Keratinocyte (primary cell): ENCODE measurements around the gene RTN1. TPM values are rescaled to one million over a fixed set of nuclear protein-coding genes. Genes with fewer than 3 reads are reported as not detected.

Experiments used
- DNase-seq: peaks from one replicate; pipeline ENCODE4 v3.0.0-alpha.2; 2011; ENCODE audit warnings: low read depth, missing footprints, low spot score
- FAIRE-seq: peaks from 2 replicates; lab custom pipeline; 2011; peaks lifted over from hg19 to GRCh38; lab: Jason Lieb, UNC
- H2AFZ ChIP-seq: 2 replicates; pipeline ENCODE4 v1.6.0; 2012; ENCODE audit warnings: low read length, control low read depth, inconsistent platforms; ENCODE audit not compliant: control insufficient read depth
- H3K27ac ChIP-seq: 2 replicates; pipeline ENCODE4 v1.5.1; 2011; ENCODE audit warnings: low read length; ENCODE audit not compliant: control insufficient read depth, insufficient read depth
- H3K27me3 ChIP-seq: 3 replicates; pipeline ENCODE4 v1.6.0; 2011; ENCODE audit warnings: low read length; ENCODE audit not compliant: control insufficient read depth, insufficient read depth; ENCODE audit errors: extremely low read depth
- H3K36me3 ChIP-seq, 2 experiments: 2 replicates in 1 of 2; 3 replicates in 1 of 2; pipeline ENCODE4 v1.5.1; 2011; ENCODE audit warnings: low read length in 2 of 2, mild to moderate bottlenecking in 1 of 2; ENCODE audit not compliant: control insufficient read depth in 2 of 2, insufficient read depth in 2 of 2; ENCODE audit errors: extremely low read depth in 1 of 2
- H3K4me1 ChIP-seq: 3 replicates; pipeline ENCODE4 v1.5.1; 2011; ENCODE audit warnings: low read length; ENCODE audit not compliant: control insufficient read depth, insufficient read depth; ENCODE audit errors: extremely low read depth
- H3K4me2 ChIP-seq: 3 replicates; pipeline ENCODE4 v1.6.0; 2011; ENCODE audit warnings: low read depth, low read length; ENCODE audit not compliant: control insufficient read depth, insufficient read depth; ENCODE audit errors: extremely low read depth
- H3K4me3 ChIP-seq, 3 experiments: fragments of 200-600 bp in 1 of 3; sonication (generic) in 1 of 3; 2 replicates in 2 of 3; 3 replicates in 1 of 3; pipeline ENCODE4 v1.5.1; 2011 to 2016; ENCODE audit warnings: low read length in 3 of 3, mild to moderate bottlenecking in 3 of 3, control low read depth in 2 of 3, inconsistent platforms in 1 of 3, low read depth in 1 of 3, mixed read lengths in 1 of 3, mixed run types in 1 of 3, moderate library complexity in 1 of 3; ENCODE audit not compliant: control insufficient read depth in 2 of 3, insufficient read depth in 2 of 3; ENCODE audit errors: extremely low read depth in 1 of 3
- H3K79me2 ChIP-seq: 2 replicates; pipeline ENCODE4 v1.6.0; 2012; ENCODE audit warnings: low read length; ENCODE audit not compliant: control insufficient read depth, insufficient read depth
- H3K9ac ChIP-seq: 3 replicates; pipeline ENCODE4 v1.6.0; 2011; ENCODE audit warnings: low read length; ENCODE audit not compliant: control insufficient read depth, insufficient read depth; ENCODE audit errors: extremely low read depth
- H3K9me1 ChIP-seq: 3 replicates; pipeline ENCODE4 v1.6.0; 2011; ENCODE audit warnings: low read length; ENCODE audit not compliant: control insufficient read depth, insufficient read depth; ENCODE audit errors: extremely low read depth
- H3K9me3 ChIP-seq: 2 replicates; pipeline ENCODE4 v1.5.1; 2012; ENCODE audit warnings: low read depth, low read length; ENCODE audit not compliant: control insufficient read depth
- H4K20me1 ChIP-seq: 3 replicates; pipeline ENCODE4 v1.6.0; 2011; ENCODE audit warnings: low read length; ENCODE audit not compliant: control insufficient read depth, insufficient read depth; ENCODE audit errors: extremely low read depth
- EZH2 ChIP-seq: IDR thresholded peaks from one replicate; pipeline ENCODE4 v1.6.1; 2012; ENCODE audit warnings: inconsistent platforms, mild to moderate bottlenecking, low read length, moderate library complexity
- dilution Hi-C: fragments of 300-500 bp; cut with MboI; formaldehyde crosslinking; loops from one replicate; pipeline ENCODE4 v1.7.0; 2020; ENCODE audit warnings: low sequenced_read_pairs; ENCODE audit not compliant: extremely low pct_ligation_motif_present
- polyA plus RNA-seq, 5 experiments: library from polyadenylated mRNA; depleted of rRNA in 3 of 5; stranded (reverse) in 3 of 5; stranded (forward) in 1 of 5; unstranded in 1 of 5; fragments of >200 nt; gene quantifications; 1 replicate in 1 of 5; 2 replicates in 3 of 5; 3 replicates in 1 of 5; pipeline versions ENCODE4 v1.2.1 to v1.2.3, GENCODE V29; 2011 to 2012; ENCODE audit warnings: missing spikeins in 2 of 5, low read depth in 1 of 5, low replicate concordance in 1 of 5
- TF ChIP-seq, protein P1 (sequence below), 3 experiments: IDR thresholded peaks in 1 of 3; conservative IDR thresholded peaks in 1 of 3; optimal IDR thresholded peaks in 1 of 3; 2 replicates in 2 of 3; 3 replicates in 1 of 3; pipeline versions ENCODE3 to v1.5.1; 2011; ENCODE audit warnings: low read length in 3 of 3, mild to moderate bottlenecking in 3 of 3, moderate library complexity in 2 of 3, control low read depth in 1 of 3, inconsistent platforms in 1 of 3; ENCODE audit not compliant: insufficient read depth in 2 of 3; ENCODE audit errors: extremely low read depth in 1 of 3

Gene RTN1
- polyA plus RNA-seq, 1 donor (not counting 4 experiments of a cell fraction or from before 2014, with no cell fraction given) = 0.05 TPM

DNA sequence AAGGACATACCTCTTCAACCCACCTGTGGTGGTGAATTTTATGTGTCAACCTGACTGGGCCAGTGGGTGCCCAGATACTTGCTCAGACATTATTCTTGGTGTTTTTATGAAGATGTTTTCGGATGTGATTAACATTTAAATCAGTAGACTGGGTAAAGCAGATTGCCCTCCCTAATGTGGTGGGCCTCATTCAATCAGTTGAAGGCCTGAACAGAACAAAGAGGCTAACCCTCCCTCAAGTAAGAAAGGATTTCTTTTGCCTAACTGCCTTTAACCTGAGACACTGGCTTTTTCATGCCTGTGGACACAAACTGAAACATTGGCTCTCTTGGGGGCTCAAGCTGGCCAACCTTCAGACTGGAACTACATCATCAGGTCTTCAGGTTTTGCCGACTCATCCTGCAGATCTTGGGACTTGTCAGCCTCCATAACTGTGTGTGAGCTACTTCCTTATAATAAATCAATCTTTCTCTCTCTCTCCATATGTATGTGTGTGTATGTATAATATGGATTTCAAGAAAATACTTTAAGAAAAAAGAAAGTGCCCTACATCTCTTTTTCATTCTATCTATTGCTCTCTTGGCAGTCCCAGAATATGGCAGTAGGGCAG is 39.4 kb downstream of the RTN1 start:
- H3K79me2 ChIP-seq = no peaks in the 10 kb centered on the region
- H2AFZ ChIP-seq = no peak overlapping the region
- H3K4me2 ChIP-seq = no peak overlapping the region
- H3K27ac ChIP-seq = no peak overlapping the region
- H3K9me3 ChIP-seq = no peaks in the 10 kb centered on the region
- H4K20me1 ChIP-seq = no peaks in the 10 kb centered on the region
- no peaks in the 10 kb centered on the region for H3K27me3 ChIP-seq
- no peak for TF ChIP-seq EZH2
- TF ChIP-seq, protein P1, sequence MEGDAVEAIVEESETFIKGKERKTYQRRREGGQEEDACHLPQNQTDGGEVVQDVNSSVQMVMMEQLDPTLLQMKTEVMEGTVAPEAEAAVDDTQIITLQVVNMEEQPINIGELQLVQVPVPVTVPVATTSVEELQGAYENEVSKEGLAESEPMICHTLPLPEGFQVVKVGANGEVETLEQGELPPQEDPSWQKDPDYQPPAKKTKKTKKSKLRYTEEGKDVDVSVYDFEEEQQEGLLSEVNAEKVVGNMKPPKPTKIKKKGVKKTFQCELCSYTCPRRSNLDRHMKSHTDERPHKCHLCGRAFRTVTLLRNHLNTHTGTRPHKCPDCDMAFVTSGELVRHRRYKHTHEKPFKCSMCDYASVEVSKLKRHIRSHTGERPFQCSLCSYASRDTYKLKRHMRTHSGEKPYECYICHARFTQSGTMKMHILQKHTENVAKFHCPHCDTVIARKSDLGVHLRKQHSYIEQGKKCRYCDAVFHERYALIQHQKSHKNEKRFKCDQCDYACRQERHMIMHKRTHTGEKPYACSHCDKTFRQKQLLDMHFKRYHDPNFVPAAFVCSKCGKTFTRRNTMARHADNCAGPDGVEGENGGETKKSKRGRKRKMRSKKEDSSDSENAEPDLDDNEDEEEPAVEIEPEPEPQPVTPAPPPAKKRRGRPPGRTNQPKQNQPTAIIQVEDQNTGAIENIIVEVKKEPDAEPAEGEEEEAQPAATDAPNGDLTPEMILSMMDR (optimal IDR thresholded peaks at IDR 0.05 in 1 of 3, IDR thresholded peaks at IDR 0.05 in 1 of 3, conservative IDR thresholded peaks at IDR 0.05 in 1 of 3; ENCODE audit: extremely low read depth in 1 of 3, insufficient read depth in 2 of 3, low read length in 3 of 3) = no peak
- no peak overlapping the region for H3K4me3 ChIP-seq
- H3K9ac ChIP-seq = no peak overlapping the region
- FAIRE-seq (no peak), DNase-seq (no peak)
- no peaks in the 10 kb centered on the region for H3K4me1 ChIP-seq
- dilution Hi-C loops = no loop called here
- no peaks in the 10 kb centered on the region for H3K36me3 ChIP-seq
- H3K9me1 ChIP-seq = no peaks in the 10 kb centered on the region

DNA sequence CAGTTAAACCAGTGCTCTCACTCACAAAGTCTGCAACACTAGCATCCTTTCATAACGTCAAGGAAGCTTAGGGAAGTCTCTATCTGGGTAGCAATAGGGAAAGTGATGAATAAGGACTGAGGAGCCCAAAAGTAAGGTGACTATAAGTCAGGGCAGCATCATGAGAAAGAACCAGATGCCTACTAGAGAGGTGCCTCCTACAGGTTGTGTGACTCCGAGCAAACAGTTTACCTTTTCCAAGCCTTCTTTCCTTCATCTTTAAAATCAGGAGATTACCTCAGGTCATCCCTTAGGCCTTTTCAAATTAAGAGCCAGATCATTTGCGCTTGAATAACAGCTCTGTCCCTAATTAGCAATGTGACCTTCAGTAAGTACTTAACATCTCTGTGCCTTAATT is 40.2 kb downstream of the RTN1 start:
- Histone ChIP-seq H3K27ac (no peak overlapping the region), H3K36me3 (no peaks in the 10 kb centered on the region), H4K20me1 (no peaks in the 10 kb centered on the region), H3K4me2 (no peak overlapping the region), H2AFZ (no peak overlapping the region), H3K9ac (no peak overlapping the region), H3K4me3 (no peak overlapping the region), H3K9me3 (no peaks in the 10 kb centered on the region), H3K9me1 (no peaks in the 10 kb centered on the region), H3K4me1 (no peaks in the 10 kb centered on the region), H3K27me3 (no peaks in the 10 kb centered on the region), H3K79me2 (no peaks in the 10 kb centered on the region)
- FAIRE-seq (no peak), DNase-seq (no peak)
- no peak for TF ChIP-seq EZH2
- TF ChIP-seq, protein P1 (optimal IDR thresholded peaks at IDR 0.05 in 1 of 3, IDR thresholded peaks at IDR 0.05 in 1 of 3, conservative IDR thresholded peaks at IDR 0.05 in 1 of 3; ENCODE audit: extremely low read depth in 1 of 3, insufficient read depth in 2 of 3, low read length in 3 of 3) = no peak
- dilution Hi-C loops = no loop called here
